ENCODE measurements around the gene IL12RB1.

Gene IL12RB1

DNA sequence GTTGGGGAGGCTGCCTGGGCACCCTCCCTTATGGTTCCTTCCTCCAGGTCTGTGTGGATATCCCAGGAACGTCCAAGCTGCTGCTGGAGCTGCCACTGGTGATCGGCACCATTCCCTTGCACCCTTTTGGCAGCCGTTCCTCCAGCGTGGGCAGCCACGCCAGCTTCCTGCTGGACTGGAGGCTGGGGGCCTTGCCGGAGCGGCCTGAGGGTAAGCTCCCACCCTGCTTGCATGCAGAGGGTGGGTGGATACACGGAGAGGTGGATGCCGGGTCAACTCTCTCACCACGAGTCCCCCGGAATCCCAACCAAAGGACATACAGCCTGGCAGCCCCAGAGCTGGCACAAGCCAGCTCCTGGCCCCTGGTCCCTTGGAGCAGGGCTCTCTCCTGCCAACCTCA lies 76.6 kb downstream of the IL12RB1 start:
- no peaks in the 10 kb centered on the region for H3K9me2 ChIP-seq (replicated peaks; ENCODE audit: insufficient read depth, low read length)
- peaks cover 5% of the 10 kb centered on the region; the same call in 1 of the 2 replicates for H3K36me3 ChIP-seq (ENCODE audit: low read length)
- no peak for TF ChIP-seq EZH2phosphoT487 (conservative IDR thresholded peaks at IDR 0.05; ENCODE audit: low read length)
- TF ChIP-seq, protein P1, sequence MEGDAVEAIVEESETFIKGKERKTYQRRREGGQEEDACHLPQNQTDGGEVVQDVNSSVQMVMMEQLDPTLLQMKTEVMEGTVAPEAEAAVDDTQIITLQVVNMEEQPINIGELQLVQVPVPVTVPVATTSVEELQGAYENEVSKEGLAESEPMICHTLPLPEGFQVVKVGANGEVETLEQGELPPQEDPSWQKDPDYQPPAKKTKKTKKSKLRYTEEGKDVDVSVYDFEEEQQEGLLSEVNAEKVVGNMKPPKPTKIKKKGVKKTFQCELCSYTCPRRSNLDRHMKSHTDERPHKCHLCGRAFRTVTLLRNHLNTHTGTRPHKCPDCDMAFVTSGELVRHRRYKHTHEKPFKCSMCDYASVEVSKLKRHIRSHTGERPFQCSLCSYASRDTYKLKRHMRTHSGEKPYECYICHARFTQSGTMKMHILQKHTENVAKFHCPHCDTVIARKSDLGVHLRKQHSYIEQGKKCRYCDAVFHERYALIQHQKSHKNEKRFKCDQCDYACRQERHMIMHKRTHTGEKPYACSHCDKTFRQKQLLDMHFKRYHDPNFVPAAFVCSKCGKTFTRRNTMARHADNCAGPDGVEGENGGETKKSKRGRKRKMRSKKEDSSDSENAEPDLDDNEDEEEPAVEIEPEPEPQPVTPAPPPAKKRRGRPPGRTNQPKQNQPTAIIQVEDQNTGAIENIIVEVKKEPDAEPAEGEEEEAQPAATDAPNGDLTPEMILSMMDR (IDR thresholded peaks at IDR 0.05; ENCODE audit: insufficient read depth, low read length, poor library complexity, severe bottlenecking), result no peak
- H3K9ac ChIP-seq (ENCODE audit: low read length), result no peak overlapping the region
- no peak overlapping the region for H2AFZ ChIP-seq (ENCODE audit: low read depth, low read length, severe bottlenecking)
- peaks cover 5% of the 10 kb centered on the region; the same call in 1 of the 2 replicates for H3K79me2 ChIP-seq (ENCODE audit: insufficient read depth, low read length)
- no peak overlapping the region for H3K4me2 ChIP-seq (ENCODE audit: low read depth, low read length, poor library complexity, severe bottlenecking)
- H3K27me3 ChIP-seq (ENCODE audit: low read length), result no peaks in the 10 kb centered on the region
- no peak overlapping the region for H3K27ac ChIP-seq (ENCODE audit: low read depth, low read length)
- no peak overlapping the region for H3K4me3 ChIP-seq (ENCODE audit: insufficient read depth, low read length, poor library complexity, severe bottlenecking)
- H4K20me1 ChIP-seq (ENCODE audit: low read depth, low read length), result no peaks in the 10 kb centered on the region
- H3K9me3 ChIP-seq (ENCODE audit: insufficient read depth, low read length), result no peaks in the 10 kb centered on the region
- H3F3A ChIP-seq (ENCODE audit: insufficient read depth), result 0 out of 2 replicates have a peak, but pooled peaks cover 3% of the 10 kb centered on the region

DNA sequence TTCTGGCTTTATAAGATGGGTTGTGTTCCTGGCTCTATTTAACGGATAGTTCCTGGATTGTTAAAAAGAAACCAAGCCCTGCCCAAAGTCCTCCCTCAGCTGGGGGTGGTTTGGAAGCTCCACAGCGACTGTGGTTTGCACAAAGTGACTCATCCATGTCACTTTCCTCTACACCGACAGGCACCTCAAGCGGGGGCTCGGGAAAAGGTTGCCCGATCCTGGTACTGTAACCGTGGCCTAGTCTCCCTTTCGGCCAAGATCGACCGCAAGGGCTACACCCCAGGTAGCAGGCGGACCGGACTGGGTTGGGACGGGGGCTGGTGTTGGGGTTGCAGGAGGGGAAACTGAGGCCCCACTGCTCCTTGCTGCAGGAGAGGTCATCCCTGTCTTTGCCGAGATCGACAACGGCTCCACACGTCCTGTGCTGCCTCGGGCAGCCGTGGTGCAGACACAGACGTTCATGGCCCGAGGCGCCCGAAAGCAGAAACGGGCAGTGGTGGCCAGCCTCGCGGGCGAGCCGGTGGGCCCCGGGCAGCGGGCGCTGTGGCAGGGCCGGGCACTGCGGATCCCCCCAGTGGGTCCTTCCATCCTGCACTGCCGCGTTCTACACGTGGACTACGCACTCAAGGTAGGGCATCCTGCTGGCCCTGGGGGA lies 77.2 kb downstream of the IL12RB1 start:
- Histone ChIP-seq H3K9ac (ENCODE audit: low read length) (no peak overlapping the region), H3K36me3 (ENCODE audit: low read length) (peaks cover 5% of the 10 kb centered on the region; the same call in 1 of the 2 replicates), H3K79me2 (ENCODE audit: insufficient read depth, low read length) (peaks cover 5% of the 10 kb centered on the region; the same call in 1 of the 2 replicates), H3K27me3 (ENCODE audit: low read length) (no peaks in the 10 kb centered on the region), H3K4me3 (ENCODE audit: insufficient read depth, low read length, poor library complexity, severe bottlenecking) (no peak overlapping the region), H3K9me2 (replicated peaks; ENCODE audit: insufficient read depth, low read length) (no peaks in the 10 kb centered on the region), H3K27ac (ENCODE audit: low read depth, low read length) (no peak overlapping the region), H4K20me1 (ENCODE audit: low read depth, low read length) (no peaks in the 10 kb centered on the region), H3K4me2 (ENCODE audit: low read depth, low read length, poor library complexity, severe bottlenecking) (no peak overlapping the region), H2AFZ (ENCODE audit: low read depth, low read length, severe bottlenecking) (no peak overlapping the region), H3F3A (ENCODE audit: insufficient read depth) (no peaks in the 10 kb centered on the region), H3K9me3 (ENCODE audit: insufficient read depth, low read length) (no peaks in the 10 kb centered on the region)
- TF ChIP-seq, protein P1 (IDR thresholded peaks at IDR 0.05; ENCODE audit: insufficient read depth, low read length, poor library complexity, severe bottlenecking), result no peak
- no peak for TF ChIP-seq EZH2phosphoT487 (conservative IDR thresholded peaks at IDR 0.05; ENCODE audit: low read length)
